Smooth muscle cell (in vitro differentiated cells): Measurements from ENCODE around the gene SCAMP1. TPM values are rescaled to one million over a fixed set of nuclear protein-coding genes. Genes with fewer than 3 reads are reported as not detected.
"Not testable (repeated sequence)": the region's sequence is repeated elsewhere in the genome, so short reads cannot be mapped to it uniquely, and the experiment has no call there.

Source experiments
- DNase-seq: peaks from one replicate; lab custom pipeline; 2025; ENCODE audit not compliant: unreplicated experiment; lab: John Stamatoyannopoulos, UW
- H2AFZ ChIP-seq: fragments of 200-600 bp; sonication (generic); 2 replicates; pipeline ENCODE4 v1.6.0; 2016; ENCODE audit warnings: antibody characterized with exemption, low read depth, mild to moderate bottlenecking
- H3F3A ChIP-seq: fragments of 200-600 bp; sonication (generic); 2 replicates; pipeline ENCODE4 v1.6.0; 2017; ENCODE audit warnings: antibody characterized with exemption, low read depth
- H3K27ac ChIP-seq: fragments of 200-600 bp; sonication (generic); 2 replicates; pipeline ENCODE4 v1.5.1; 2016; ENCODE audit warnings: low read depth, mild to moderate bottlenecking
- H3K27me3 ChIP-seq: fragments of 200-600 bp; sonication (generic); 2 replicates; pipeline ENCODE4 v1.6.1; 2016; ENCODE audit warnings: low read depth, mild to moderate bottlenecking
- H3K36me3 ChIP-seq: fragments of 200-600 bp; sonication (generic); 2 replicates; pipeline ENCODE4 v1.5.1; 2016; ENCODE audit warnings: low read depth
- H3K4me1 ChIP-seq: fragments of 200-600 bp; sonication (generic); 2 replicates; pipeline ENCODE4 v1.5.1; 2016; ENCODE audit warnings: low read depth
- H3K4me2 ChIP-seq: fragments of 200-600 bp; sonication (generic); 2 replicates; pipeline ENCODE4 v1.6.0; 2016; ENCODE audit warnings: mild to moderate bottlenecking
- H3K4me3 ChIP-seq: fragments of 200-600 bp; sonication (generic); 2 replicates; pipeline ENCODE4 v1.5.1; 2016; ENCODE audit warnings: mild to moderate bottlenecking
- H3K79me2 ChIP-seq: fragments of 200-600 bp; sonication (generic); 2 replicates; pipeline ENCODE4 v1.6.0; 2016; ENCODE audit warnings: low read depth, mild to moderate bottlenecking
- H3K9ac ChIP-seq: fragments of 200-600 bp; sonication (generic); 2 replicates; pipeline ENCODE4 v1.6.0; 2016; ENCODE audit warnings: low read depth
- H3K9me3 ChIP-seq: fragments of 200-600 bp; sonication (generic); replicated peaks from 2 replicates; pipeline ENCODE4 v1.5.1; 2016; ENCODE audit warnings: low read depth
- H4K20me1 ChIP-seq: fragments of 200-600 bp; sonication (generic); 2 replicates; pipeline ENCODE4 v1.6.0; 2016; ENCODE audit warnings: low read depth
- WGBS: methylation state at CpG from one replicate; pipeline ENCODE4 v1.1.7; 2016; ENCODE audit warnings: low lambda C conversion rate; 5-methylcytosine and 5-hydroxymethylcytosine counted together
- polyA plus RNA-seq: library from polyadenylated mRNA; unstranded; fragments of >200 nt; fragmentation: Nextera tagmentation; extraction: Ambion mirVana; gene quantifications from 2 replicates; pipeline ENCODE4 v1.2.1, GENCODE V29; 2016
- total RNA-seq: library from RNA; depleted of rRNA; stranded (reverse); fragments of >200 nt; gene quantifications from 2 replicates; pipeline ENCODE4 v1.2.3, GENCODE V29; 2014
- TF ChIP-seq, protein P1 (sequence below): fragments of 200-600 bp; sonication (generic); IDR thresholded peaks from 2 replicates; pipeline ENCODE4 v1.5.1; 2017; ENCODE audit warnings: borderline replicate concordance, mild to moderate bottlenecking, antibody characterized with exemption; ENCODE audit not compliant: insufficient read depth, poor library complexity, severe bottlenecking

SCAMP1 gene
- total and polyA plus RNA-seq, 2 experiments from 2014 or later: 21.0 to 45.6 TPM

DNA sequence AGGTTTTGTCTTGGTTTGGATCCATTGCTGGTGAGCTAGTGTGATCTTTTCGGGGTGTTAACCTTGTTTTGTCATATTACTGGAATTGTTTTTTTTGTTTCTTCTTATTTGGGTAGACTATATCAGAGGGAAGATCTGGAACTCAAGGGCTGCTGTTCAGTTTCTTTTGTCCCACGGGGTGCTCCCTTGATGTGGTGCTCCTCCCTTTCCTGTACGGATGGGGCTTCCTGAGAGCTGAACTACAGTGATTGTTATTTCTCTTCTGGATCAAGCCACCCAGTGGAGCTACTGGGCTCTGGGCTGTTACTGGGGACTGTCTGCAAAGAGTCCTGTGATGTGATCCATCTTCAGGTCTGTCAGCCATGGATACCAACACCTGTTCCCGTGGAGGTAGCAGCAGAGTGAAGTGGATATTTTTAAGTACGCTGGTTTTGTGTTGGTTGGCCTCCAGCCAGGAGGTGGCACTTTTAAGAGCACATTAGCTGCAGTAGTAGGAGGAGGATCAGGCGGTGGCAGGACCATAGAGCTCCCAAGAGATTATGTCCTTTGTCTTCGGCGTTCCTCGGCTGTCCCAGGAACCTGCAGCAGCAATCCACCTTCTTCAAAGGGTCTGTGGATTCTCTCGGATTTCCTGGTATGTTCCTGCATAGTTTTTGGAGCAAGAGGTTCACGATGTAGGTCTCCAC, 27.2 kb downstream of the SCAMP1 start:
- Histone ChIP-seq H3K79me2 (peaks cover 39% of the 10 kb centered on the region), H2AFZ (no peak overlapping the region), H3K4me1 (no peaks in the 10 kb centered on the region), H3K4me3 (no peak overlapping the region), H4K20me1 (no peaks in the 10 kb centered on the region), H3K36me3 (peaks cover 5% of the 10 kb centered on the region), H3K9me3 (peaks cover 3% of the 10 kb centered on the region), H3K27ac (no peak overlapping the region), H3F3A (no peaks in the 10 kb centered on the region), H3K9ac (no peak overlapping the region), H3K4me2 (no peak overlapping the region), H3K27me3 (no peaks in the 10 kb centered on the region)
- DNase-seq: no peak
- 95% methylated on average over 11 of the region's 11 CpGs for WGBS
- TF ChIP-seq, protein P1, sequence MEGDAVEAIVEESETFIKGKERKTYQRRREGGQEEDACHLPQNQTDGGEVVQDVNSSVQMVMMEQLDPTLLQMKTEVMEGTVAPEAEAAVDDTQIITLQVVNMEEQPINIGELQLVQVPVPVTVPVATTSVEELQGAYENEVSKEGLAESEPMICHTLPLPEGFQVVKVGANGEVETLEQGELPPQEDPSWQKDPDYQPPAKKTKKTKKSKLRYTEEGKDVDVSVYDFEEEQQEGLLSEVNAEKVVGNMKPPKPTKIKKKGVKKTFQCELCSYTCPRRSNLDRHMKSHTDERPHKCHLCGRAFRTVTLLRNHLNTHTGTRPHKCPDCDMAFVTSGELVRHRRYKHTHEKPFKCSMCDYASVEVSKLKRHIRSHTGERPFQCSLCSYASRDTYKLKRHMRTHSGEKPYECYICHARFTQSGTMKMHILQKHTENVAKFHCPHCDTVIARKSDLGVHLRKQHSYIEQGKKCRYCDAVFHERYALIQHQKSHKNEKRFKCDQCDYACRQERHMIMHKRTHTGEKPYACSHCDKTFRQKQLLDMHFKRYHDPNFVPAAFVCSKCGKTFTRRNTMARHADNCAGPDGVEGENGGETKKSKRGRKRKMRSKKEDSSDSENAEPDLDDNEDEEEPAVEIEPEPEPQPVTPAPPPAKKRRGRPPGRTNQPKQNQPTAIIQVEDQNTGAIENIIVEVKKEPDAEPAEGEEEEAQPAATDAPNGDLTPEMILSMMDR: no peak

DNA sequence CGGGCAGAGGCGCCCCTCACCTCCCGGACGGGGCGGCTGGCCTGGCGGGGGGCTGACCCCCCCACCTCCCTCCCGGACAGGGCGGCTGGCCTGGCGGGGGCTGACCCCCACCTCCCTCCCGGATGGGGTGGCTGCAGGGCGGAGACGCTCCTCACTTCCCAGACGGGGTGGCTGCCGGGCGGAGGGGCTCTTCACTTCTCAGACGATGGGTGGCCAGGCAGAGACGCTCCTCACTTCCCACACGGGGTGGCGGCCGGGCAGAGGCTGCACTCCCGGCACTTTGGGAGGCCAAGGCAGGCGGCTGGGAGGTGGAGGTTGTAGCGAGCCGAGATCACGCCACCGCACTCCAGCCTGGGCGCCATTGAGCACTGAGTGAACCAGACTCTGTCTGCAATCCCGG, 30.9 kb downstream of the SCAMP1 start:
- not testable (repeated sequence) for H3K4me2 ChIP-seq, H3F3A ChIP-seq, H3K9ac ChIP-seq, H3K4me3 ChIP-seq, H2AFZ ChIP-seq, H3K4me1 ChIP-seq, H3K27ac ChIP-seq, H3K36me3 ChIP-seq, H3K9me3 ChIP-seq, DNase-seq, H4K20me1 ChIP-seq, H3K27me3 ChIP-seq
- 99% methylated on average over 13 of the region's 28 CpGs for WGBS
- peaks cover 17% of the 10 kb centered on the region for H3K79me2 ChIP-seq

DNA sequence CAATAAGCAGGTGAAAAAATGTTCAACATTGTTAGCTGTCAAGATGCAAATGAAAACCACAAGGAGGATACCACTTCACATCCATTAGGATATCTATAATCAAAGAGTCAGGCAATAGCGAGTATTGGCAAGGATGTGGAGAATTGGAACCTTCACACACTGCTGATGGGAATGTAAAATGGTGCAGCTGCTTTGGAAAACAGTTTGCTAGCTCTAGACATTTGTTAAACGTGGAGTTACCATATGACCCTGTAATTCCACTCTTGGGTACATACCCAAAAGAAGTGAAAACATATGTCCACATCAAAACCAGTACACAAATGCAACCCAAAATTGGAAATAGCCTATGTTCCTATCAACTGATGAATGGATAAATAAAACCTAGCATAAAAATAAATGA, 37.4 kb downstream of the SCAMP1 start:
- 95% methylated on average over 2 of the region's 2 CpGs for WGBS
- Histone ChIP-seq H3K27me3 (no peaks in the 10 kb centered on the region), H2AFZ (no peak overlapping the region), H4K20me1 (peaks cover 17% of the 10 kb centered on the region), H3K4me3 (no peak overlapping the region), H3F3A (no peaks in the 10 kb centered on the region), H3K79me2 (peaks cover 24% of the 10 kb centered on the region), H3K4me1 (no peaks in the 10 kb centered on the region), H3K27ac (no peak overlapping the region), H3K4me2 (no peak overlapping the region), H3K9me3 (no peaks in the 10 kb centered on the region), H3K9ac (no peak overlapping the region), H3K36me3 (no peaks in the 10 kb centered on the region)
- TF ChIP-seq, protein P1: no peak
- no peak for DNase-seq

DNA sequence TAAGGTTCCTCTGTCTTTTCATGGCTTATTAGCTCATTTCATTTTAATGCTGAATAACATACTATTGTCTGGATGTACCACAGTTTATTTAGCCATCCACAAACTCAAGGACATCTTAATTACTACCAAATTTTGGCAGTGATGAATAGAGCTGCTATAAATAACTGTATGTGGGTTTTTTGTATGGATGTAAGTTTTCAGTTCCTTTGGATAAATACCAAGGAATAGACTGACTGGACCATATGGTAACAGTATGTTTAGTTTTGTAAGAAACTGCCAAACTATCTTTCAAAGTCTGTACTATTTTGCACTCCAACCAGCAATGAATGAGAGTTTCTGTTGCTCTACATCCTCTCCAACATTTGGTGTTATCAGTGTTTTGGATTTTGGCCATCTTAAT, 38.7 kb downstream of the SCAMP1 start:
- Histone ChIP-seq H2AFZ (no peak overlapping the region), H3K4me2 (no peak overlapping the region), H3K9ac (no peak overlapping the region), H3K9me3 (no peaks in the 10 kb centered on the region), H3K4me3 (no peak overlapping the region), H3K27me3 (no peaks in the 10 kb centered on the region), H3K79me2 (peaks cover 32% of the 10 kb centered on the region), H3K4me1 (no peaks in the 10 kb centered on the region), H3K27ac (no peak overlapping the region), H3F3A (no peaks in the 10 kb centered on the region), H4K20me1 (peaks cover 20% of the 10 kb centered on the region), H3K36me3 (no peaks in the 10 kb centered on the region)
- DNase-seq: no peak
- TF ChIP-seq, protein P1: no peak
